GM18507 (cell line): ENCODE results near the gene PLS1.

Source experiments
- DNase-seq: peaks from one replicate; pipeline ENCODE4 v3.0.0; 2011; ENCODE audit warnings: low read depth; ENCODE audit not compliant: insufficient read length; ENCODE audit errors: extremely low spot score
- FAIRE-seq: peaks from 2 replicates; lab custom pipeline; 2011; peaks lifted over from hg19 to GRCh38; lab: Jason Lieb, UNC

PLS1 gene

DNA sequence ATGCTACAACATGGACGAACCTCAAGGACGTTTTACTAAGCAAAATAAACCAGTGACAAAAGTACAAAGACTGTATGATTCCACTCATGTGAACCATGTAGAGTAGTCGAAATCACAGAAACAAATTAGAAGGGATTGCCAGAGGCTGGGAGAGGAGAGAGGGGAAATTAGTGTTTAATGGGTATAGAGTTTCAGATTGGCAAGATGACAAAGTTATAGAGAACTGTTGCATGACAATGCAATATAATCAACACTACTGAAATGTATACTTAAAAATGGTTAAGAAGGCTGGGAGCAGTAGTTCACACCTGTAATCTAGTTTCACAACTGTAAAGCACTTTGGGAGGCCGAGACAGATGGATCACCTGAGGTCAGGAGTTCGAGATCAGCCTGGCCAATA lies 36.9 kb downstream of the PLS1 start:
- DNase-seq (no peak), FAIRE-seq (no peak)

GRCh38 chr3:142636050-142636449 lies 39.9 kb downstream of the PLS1 start:
- FAIRE-seq (no peak), DNase-seq (no peak)

GRCh38 chr3:142636664-142637063 lies 40.5 kb downstream of the PLS1 start:
- FAIRE-seq = no peak
- no peak for DNase-seq

DNA sequence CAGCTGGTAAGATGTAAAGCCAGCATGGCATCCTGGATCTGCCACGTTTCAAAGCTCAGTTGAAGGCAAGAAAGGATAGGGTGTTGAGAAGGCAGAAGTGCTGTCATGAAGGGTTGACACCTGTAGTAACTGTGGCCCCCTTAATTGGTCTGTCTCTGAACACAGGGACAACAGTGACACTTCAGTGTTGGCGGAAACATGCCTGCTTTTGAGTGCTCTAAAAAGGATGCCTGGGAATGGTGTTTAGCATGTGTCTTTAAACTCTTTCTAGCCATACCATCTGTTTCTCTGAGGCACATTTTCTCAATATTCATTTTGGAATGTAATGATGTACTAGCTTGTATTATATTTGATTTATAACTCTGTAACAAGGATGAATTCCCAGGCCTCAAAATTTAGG lies 42.1 kb downstream of the PLS1 start:
- DNase-seq (no peak), FAIRE-seq (no peak)

DNA sequence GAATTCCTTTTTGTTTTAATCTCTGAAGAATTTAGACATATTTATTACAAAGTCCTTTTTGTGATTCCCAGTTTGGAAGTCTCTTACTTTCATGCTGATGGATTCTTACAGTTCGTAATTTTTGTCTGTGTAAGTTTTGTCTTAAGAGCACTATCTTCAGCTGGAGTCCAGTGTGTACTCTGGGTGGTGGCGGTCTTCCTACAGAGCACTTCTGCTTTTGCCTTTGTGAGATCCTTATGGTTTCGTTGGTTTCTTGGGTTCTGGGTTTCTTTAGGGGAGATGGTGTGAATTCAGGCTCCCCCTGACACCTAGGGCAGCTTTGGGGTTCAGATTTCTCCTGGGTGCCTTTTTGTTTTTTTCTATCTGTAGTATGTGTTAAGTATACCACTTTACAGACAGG lies 45.3 kb downstream of the PLS1 start:
- FAIRE-seq (no peak), DNase-seq (no peak)

GRCh38 chr3:142642956-142643355 lies 46.8 kb downstream of the PLS1 start:
- no peak for FAIRE-seq
- no peak for DNase-seq

- DNase-seq = no peak
- no peak for FAIRE-seq
These were observed 48.3 kb downstream of the PLS1 start for GRCh38 chr3:142644502-142644901.

- no peak for FAIRE-seq
- DNase-seq = no peak
These were observed 49.1 kb downstream of the PLS1 start for GRCh38 chr3:142645236-142645793.

- DNase-seq = no peak
- no peak for FAIRE-seq
These were observed 50.0 kb downstream of the PLS1 start for GRCh38 chr3:142646020-142646785.

GRCh38 chr3:142647856-142648255 lies 51.7 kb downstream of the PLS1 start:
- DNase-seq (no peak), FAIRE-seq (no peak)

DNA sequence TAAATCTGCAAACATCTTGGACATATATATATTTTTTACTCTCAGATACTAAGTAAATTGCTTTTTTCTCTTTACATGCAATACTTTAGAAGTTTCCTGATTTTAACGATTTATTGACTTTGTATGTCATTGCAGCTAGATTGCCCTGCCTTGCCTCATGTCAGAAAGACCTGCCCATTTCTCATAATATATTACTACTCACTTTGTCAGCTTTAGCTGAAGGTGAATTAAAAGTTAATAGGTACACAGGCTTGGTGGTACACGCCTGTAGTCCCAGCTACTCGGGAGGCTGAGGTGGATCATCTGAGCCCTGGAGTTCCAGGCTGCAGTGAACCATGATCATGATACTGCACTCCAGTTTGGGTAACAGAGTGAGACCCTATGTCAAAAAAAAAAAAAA lies 52.8 kb downstream of the PLS1 start:
- no peak for FAIRE-seq
- no peak for DNase-seq

- FAIRE-seq (no peak), DNase-seq (no peak)
These were observed 54.0 kb downstream of the PLS1 start for GRCh38 chr3:142650001-142650693.

DNA sequence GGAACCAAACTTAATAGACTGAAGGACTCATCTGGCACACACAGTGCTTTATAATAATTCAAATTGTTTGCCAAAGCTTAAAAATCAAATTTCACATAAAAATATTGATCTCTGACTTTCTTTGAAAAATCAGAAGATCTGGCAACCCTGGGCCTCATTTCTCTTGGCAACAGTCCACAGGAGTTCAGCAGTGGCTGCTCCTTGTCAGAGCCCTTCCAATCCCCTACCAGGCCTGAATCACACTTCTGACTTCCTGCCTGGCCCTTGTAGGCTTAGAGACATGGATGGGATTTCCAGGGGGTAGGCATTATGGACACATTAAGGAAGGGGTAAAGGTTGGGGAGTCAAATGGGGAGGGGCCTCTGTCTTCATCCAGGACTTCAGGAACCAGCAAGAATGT lies 55.5 kb downstream of the PLS1 start:
- DNase-seq (no peak), FAIRE-seq (no peak)

GRCh38 chr3:142652826-142653292 lies 56.7 kb downstream of the PLS1 start:
- no peak for DNase-seq
- FAIRE-seq = no peak

DNA sequence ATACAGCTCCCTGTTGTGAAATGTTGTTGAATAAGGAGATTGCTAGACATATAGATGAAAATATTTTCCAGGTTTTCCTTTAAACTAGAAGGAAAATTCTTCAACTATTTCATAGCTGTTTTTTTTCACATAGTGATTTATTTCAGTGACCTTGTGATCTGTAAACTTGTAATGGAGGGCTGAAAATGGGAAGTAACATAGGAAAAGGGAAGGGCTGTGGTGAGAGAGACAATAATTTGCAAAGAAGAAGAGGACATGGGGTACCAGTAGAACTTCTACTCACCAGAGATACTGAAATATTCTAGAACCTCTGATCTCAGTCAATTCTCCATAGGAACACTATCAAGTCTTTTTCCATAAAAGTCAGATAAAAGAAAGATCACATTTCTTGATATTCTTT lies 60.4 kb downstream of the PLS1 start:
- no peak for FAIRE-seq
- no peak for DNase-seq

GRCh38 chr3:142657033-142657432 lies 60.8 kb downstream of the PLS1 start:
- DNase-seq (no peak), FAIRE-seq (no peak)

DNA sequence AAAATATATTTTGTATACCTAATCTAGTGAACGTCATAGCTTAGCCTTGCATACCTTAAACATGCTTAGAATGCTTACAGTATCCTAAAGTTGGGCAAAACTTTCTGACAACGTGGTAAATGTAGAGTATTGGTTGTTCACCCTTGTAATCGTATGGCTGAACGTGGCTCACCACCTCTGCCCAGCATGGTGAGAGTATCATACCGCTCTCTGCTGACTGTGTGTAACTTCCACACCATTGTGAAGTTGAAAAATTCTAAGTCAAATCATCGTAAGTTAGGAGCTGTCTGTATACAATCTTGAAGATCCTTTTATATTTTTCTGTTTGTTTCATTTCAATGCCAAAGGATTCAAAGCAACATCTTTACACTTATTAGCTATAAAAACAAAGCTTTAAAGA lies 64.2 kb downstream of the PLS1 start:
- FAIRE-seq (no peak), DNase-seq (no peak)

- FAIRE-seq = no peak
- DNase-seq = no peak
These were observed 64.7 kb downstream of the PLS1 start for GRCh38 chr3:142660893-142661292.

GRCh38 chr3:142663865-142664264 lies 67.7 kb downstream of the PLS1 start:
- FAIRE-seq (no peak), DNase-seq (no peak)

DNA sequence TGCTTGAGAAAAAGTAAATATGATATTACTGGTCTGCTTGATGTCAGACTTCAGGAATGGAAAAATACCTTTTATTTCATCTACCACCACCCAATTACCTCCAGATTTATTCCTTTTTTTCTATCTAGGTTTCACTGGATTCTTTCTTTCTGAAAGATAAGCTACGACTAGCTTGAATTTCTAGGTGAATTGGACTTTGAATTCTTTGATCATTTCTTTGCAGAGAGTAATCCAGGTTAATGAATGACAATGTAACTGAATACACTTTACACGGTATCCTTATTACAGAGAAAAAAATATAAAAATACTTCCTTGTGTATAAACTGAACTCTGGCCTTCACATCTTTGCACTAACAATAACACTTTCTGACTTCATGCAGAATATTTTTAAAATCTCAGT lies 68.1 kb downstream of the PLS1 start:
- no peak for FAIRE-seq
- DNase-seq = no peak

GRCh38 chr3:142664819-142665218 lies 68.6 kb downstream of the PLS1 start:
- FAIRE-seq = no peak
- DNase-seq = no peak
